Mononuclear cell (primary cell): ENCODE data around the gene TMPRSS6. TPM values are rescaled to one million over a fixed set of nuclear protein-coding genes. Genes with fewer than 3 reads are reported as not detected.

Experiments used
- H3K27me3 ChIP-seq: 2 replicates; pipeline ENCODE4 v1.6.0; 2011; ENCODE audit warnings: low read length, control low read depth; ENCODE audit not compliant: insufficient read depth
- H3K4me1 ChIP-seq: 2 replicates; pipeline ENCODE4 v1.5.1; 2011; ENCODE audit warnings: mild to moderate bottlenecking, low read length, control low read depth; ENCODE audit not compliant: insufficient read depth
- H3K4me3 ChIP-seq: 2 replicates; pipeline ENCODE4 v1.5.1; 2011; ENCODE audit warnings: mild to moderate bottlenecking, low read length, moderate library complexity
- H3K9me3 ChIP-seq: 2 replicates; pipeline ENCODE4 v1.5.1; 2011; ENCODE audit warnings: low read depth, mild to moderate bottlenecking, control low read depth, low read length
- total RNA-seq: library from RNA; depleted of rRNA; stranded (reverse); fragments of >200 nt; gene quantifications from one replicate; pipeline ENCODE4 v1.2.3, GENCODE V29; 2012

TMPRSS6 gene
- total RNA-seq, 1 donor = under 0.01 TPM

- H3K9me3 ChIP-seq = no peaks in the 10 kb centered on the region
- H3K27me3 ChIP-seq = no peaks in the 10 kb centered on the region
- H3K4me3 ChIP-seq = no peak overlapping the region
- peaks cover 20% of the 10 kb centered on the region for H3K4me1 ChIP-seq
Measured at GRCh38 chr22:37022483-37023337, 86.8 kb downstream of the TMPRSS6 start.

- Histone ChIP-seq H3K27me3 (no peaks in the 10 kb centered on the region), H3K9me3 (no peaks in the 10 kb centered on the region), H3K4me3 (no peak overlapping the region), H3K4me1 (peaks cover 20% of the 10 kb centered on the region)
Measured at GRCh38 chr22:37021710-37022482, 87.6 kb downstream of the TMPRSS6 start.

GRCh38 chr22:37021041-37021440 lies 88.5 kb downstream of the TMPRSS6 start:
- Histone ChIP-seq H3K4me1 (peaks cover 20% of the 10 kb centered on the region), H3K9me3 (no peaks in the 10 kb centered on the region), H3K27me3 (no peaks in the 10 kb centered on the region), H3K4me3 (no peak overlapping the region)

- H3K9me3 ChIP-seq = no peaks in the 10 kb centered on the region
- peaks cover 20% of the 10 kb centered on the region for H3K4me1 ChIP-seq
- H3K27me3 ChIP-seq = no peaks in the 10 kb centered on the region
- peak overlapping the region; percentile 63 for H3K4me3 ChIP-seq
Measured at GRCh38 chr22:37020192-37020479, 89.4 kb downstream of the TMPRSS6 start.

- Histone ChIP-seq H3K27me3 (no peaks in the 10 kb centered on the region), H3K4me3 (peak within 1 kb of the TSS; percentile 63), H3K4me1 (peaks cover 20% of the 10 kb centered on the region), H3K9me3 (no peaks in the 10 kb centered on the region)
Measured at GRCh38 chr22:37019309-37020191, 90.0 kb downstream of the TMPRSS6 start, which contains the start of the genes MPST and TST. Gene MPST (plus strand): TSS chr22:37019742. CDS start chr22:37019837, 95 bp downstream. Gene TST (minus strand): TSS chr22:37019447. CDS start chr22:37018732, 715 bp downstream.

- H3K9me3 ChIP-seq = no peaks in the 10 kb centered on the region
- peaks cover 20% of the 10 kb centered on the region for H3K4me1 ChIP-seq
- no peaks in the 10 kb centered on the region for H3K27me3 ChIP-seq
- H3K4me3 ChIP-seq = peak overlapping the region; percentile 63
Measured at GRCh38 chr22:37018815-37019308, 90.7 kb downstream of the TMPRSS6 start.

- H3K4me1 ChIP-seq = peaks cover 20% of the 10 kb centered on the region
- H3K4me3 ChIP-seq = peak overlapping the region; percentile 63
- H3K9me3 ChIP-seq = no peaks in the 10 kb centered on the region
- no peaks in the 10 kb centered on the region for H3K27me3 ChIP-seq
Measured at GRCh38 chr22:37018086-37018814, 91.3 kb downstream of the TMPRSS6 start.

- Histone ChIP-seq H3K4me1 (peaks cover 20% of the 10 kb centered on the region), H3K4me3 (no peak overlapping the region), H3K9me3 (no peaks in the 10 kb centered on the region), H3K27me3 (no peaks in the 10 kb centered on the region)
Measured at GRCh38 chr22:37017356-37017755, 92.2 kb downstream of the TMPRSS6 start.

GRCh38 chr22:37016134-37016910 lies 93.2 kb downstream of the TMPRSS6 start:
- H3K9me3 ChIP-seq = no peaks in the 10 kb centered on the region
- H3K27me3 ChIP-seq = no peaks in the 10 kb centered on the region
- no peak overlapping the region for H3K4me3 ChIP-seq
- H3K4me1 ChIP-seq = peaks cover 20% of the 10 kb centered on the region

GRCh38 chr22:37015587-37015878 lies 94.0 kb downstream of the TMPRSS6 start:
- H3K9me3 ChIP-seq = no peaks in the 10 kb centered on the region
- no peaks in the 10 kb centered on the region for H3K27me3 ChIP-seq
- H3K4me3 ChIP-seq = no peak overlapping the region
- peaks cover 18% of the 10 kb centered on the region for H3K4me1 ChIP-seq

Other genes with a start within 250 kb of the TMPRSS6 start
- 22.8 TPM for gene NCF4, start 248.7 kb downstream of the TMPRSS6 start, total RNA-seq
- gene CSF2RB, start 196.1 kb downstream of the TMPRSS6 start, total RNA-seq = 17.4 TPM
- gene TST, start 90.3 kb downstream of the TMPRSS6 start, total RNA-seq = 6.7 TPM
- gene MPST, start 90.0 kb downstream of the TMPRSS6 start, total RNA-seq = 20.7 TPM
- gene KCTD17, start 58.0 kb downstream of the TMPRSS6 start, total RNA-seq = 10.0 TPM
- gene IL2RB, start 40.2 kb upstream of the TMPRSS6 start, total RNA-seq = 26.9 TPM
- gene C1QTNF6, start 78.5 kb upstream of the TMPRSS6 start, total RNA-seq = 1.4 TPM
- 2.4 TPM for gene SSTR3, start 102.8 kb upstream of the TMPRSS6 start, total RNA-seq
- 107 TPM for gene RAC2, start 134.6 kb upstream of the TMPRSS6 start, total RNA-seq
- 124 TPM for gene CYTH4, start 172.8 kb upstream of the TMPRSS6 start, total RNA-seq